Type B pancreatic cell (in vitro differentiated cells): Measurements from ENCODE around the gene PPP6C. TPM values are rescaled to one million over a fixed set of nuclear protein-coding genes. Genes with fewer than 3 reads are reported as not detected.
"Not testable (repeated sequence)": the region's sequence is repeated elsewhere in the genome, so short reads cannot be mapped to it uniquely, and the experiment has no call there.

Experiments used
- DNase-seq: peaks from one replicate; pipeline ENCODE4 v3.0.0; 2021; ENCODE audit warnings: mixed read lengths; ENCODE audit not compliant: unreplicated experiment; ENCODE audit errors: extremely low spot score
- H3K27ac Mint-ChIP-seq: 2 replicates; pipeline ENCODE4 v1.8.0; 2021; ENCODE audit warnings: mild to moderate bottlenecking, mixed read lengths
- H3K27me3 Mint-ChIP-seq: 2 replicates; pipeline ENCODE4 v1.8.0; 2021; ENCODE audit warnings: mixed read lengths
- H3K36me3 Mint-ChIP-seq: 2 replicates; pipeline ENCODE4 v1.8.0; 2021; ENCODE audit warnings: mixed read lengths
- H3K4me1 Mint-ChIP-seq: one replicate; pipeline ENCODE4 v1.8.0; 2021; ENCODE audit warnings: mixed read lengths; ENCODE audit not compliant: unreplicated experiment
- H3K4me3 Mint-ChIP-seq: 2 replicates; pipeline ENCODE4 v1.8.0; 2021; ENCODE audit warnings: mild to moderate bottlenecking, mixed read lengths
- H3K9me3 Mint-ChIP-seq: 2 replicates; pipeline ENCODE4 v1.8.0; 2021; ENCODE audit warnings: mixed read lengths
- total RNA-seq: library from RNA; stranded (reverse); gene quantifications from 2 replicates; pipeline ENCODE4 v1.2.1, GENCODE V29; 2021; ENCODE audit warnings: low replicate concordance
- TF ChIP-seq, protein P1 (sequence below): fragments of 200-600 bp; sonication (generic); conservative IDR thresholded peaks from 2 replicates; pipeline ENCODE4 v1.5.0; 2021; ENCODE audit warnings: antibody characterized with exemption, mild to moderate bottlenecking

Gene PPP6C
- total RNA-seq, 1 donor from 2014 or later, result 35.2 TPM

DNA sequence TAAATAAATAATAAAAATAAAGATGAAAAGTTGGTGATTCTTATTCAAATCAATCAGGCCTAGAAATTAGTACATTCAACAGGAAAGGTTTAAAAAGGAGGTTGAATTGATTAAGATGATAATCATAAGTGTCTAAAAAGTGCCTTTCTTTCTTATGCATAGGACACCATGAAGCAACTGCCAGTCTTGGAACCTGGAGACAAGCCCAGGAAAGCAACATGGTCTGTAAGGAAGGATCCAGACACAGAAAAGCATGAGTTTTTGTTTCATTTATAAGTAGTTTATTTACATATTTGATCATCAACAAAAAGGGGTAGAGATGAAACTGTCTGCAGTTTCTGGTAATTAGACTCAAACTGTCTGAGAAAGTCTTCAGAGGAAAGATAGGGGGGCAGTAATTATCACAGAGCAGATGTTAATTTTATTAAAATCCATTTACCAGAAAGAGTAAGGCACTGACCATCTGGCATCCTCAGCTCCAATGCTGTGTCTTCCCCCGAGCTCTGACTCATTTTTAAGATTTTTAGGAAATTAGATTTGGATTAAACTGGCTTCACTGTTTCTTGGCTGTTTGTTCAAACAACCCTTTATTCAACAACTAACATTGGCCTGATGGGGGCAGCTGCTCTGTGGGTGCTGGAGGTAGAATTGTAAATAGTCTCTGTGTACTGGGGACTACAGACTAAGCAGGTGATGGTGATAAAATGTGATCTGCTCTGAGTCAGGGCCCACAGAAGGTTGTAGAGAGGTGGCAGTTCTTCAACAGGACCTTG lies 13.4 kb upstream of the PPP6C start:
- Mint-ChIP-seq H3K36me3 (peaks cover 16% of the 10 kb centered on the region), H3K27me3 (no peaks in the 10 kb centered on the region), H3K27ac (no peak overlapping the region), H3K9me3 (no peaks in the 10 kb centered on the region), H3K4me3 (no peak overlapping the region), H3K4me1 (peaks cover 15% of the 10 kb centered on the region)
- DNase-seq, result no peak
- TF ChIP-seq, protein P1, sequence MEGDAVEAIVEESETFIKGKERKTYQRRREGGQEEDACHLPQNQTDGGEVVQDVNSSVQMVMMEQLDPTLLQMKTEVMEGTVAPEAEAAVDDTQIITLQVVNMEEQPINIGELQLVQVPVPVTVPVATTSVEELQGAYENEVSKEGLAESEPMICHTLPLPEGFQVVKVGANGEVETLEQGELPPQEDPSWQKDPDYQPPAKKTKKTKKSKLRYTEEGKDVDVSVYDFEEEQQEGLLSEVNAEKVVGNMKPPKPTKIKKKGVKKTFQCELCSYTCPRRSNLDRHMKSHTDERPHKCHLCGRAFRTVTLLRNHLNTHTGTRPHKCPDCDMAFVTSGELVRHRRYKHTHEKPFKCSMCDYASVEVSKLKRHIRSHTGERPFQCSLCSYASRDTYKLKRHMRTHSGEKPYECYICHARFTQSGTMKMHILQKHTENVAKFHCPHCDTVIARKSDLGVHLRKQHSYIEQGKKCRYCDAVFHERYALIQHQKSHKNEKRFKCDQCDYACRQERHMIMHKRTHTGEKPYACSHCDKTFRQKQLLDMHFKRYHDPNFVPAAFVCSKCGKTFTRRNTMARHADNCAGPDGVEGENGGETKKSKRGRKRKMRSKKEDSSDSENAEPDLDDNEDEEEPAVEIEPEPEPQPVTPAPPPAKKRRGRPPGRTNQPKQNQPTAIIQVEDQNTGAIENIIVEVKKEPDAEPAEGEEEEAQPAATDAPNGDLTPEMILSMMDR, result no peak

DNA sequence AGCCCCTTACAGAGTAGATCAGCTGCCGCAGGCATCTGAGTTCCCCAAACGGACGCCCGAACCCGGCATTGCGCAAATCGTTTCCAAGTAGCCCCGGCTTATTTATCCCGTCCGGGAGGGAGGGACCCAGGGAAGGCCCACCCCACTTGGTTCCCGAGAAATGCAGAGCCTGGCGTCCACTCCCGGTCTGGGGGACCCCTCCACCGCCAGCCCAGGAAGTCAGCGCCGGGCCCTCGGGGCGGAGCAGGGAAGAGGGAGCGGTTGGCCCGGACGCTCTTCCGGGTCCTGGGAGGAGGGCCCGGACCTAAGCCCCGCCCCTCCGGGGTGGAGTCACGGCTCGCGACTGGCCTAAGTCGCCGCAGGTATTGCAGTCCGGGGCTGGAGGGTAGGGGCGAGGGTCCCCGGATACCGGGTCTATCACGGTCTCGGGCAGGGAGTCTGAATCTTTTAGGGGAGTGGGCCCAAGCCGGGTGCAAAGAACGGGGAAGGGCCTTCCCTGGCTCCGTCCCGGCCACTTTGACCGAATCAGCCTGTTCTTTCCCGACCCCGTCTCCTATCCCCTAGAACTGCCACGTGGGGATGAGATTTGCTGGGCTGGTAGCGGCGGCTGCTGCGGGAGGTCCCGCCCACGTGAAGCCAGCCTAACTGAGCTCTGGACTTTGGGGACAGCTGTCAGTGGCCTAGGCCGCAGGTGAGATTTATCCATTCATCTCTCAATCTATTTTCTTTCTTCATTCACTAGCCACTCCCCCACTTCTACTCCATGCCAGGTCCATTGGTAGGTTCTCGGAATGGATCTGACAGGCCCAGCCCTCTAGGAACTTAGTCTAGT lies 10.8 kb upstream of the PPP6C start, which contains the start of gene RABEPK:
TSS of gene RABEPK (plus strand) at position 327 of the 832 bp plus-strand sequence. CDS start 2,472 bp downstream, outside the sequence.
- peaks cover 12% of the 10 kb centered on the region for H3K36me3 Mint-ChIP-seq
- peaks cover 15% of the 10 kb centered on the region for H3K4me1 Mint-ChIP-seq
- DNase-seq, result peak; percentile 92
- TF ChIP-seq, protein P1, result no peak
- no peaks in the 10 kb centered on the region for H3K9me3 Mint-ChIP-seq
- peak within 1 kb of the TSS; percentile 98 for H3K27ac Mint-ChIP-seq
- H3K4me3 Mint-ChIP-seq, result peak within 1 kb of the TSS; percentile 95
- H3K27me3 Mint-ChIP-seq, result peaks cover 6% of the 10 kb centered on the region

- H3K4me1 Mint-ChIP-seq, H3K9me3 Mint-ChIP-seq, H3K36me3 Mint-ChIP-seq, H3K4me3 Mint-ChIP-seq, H3K27me3 Mint-ChIP-seq, H3K27ac Mint-ChIP-seq, DNase-seq: not testable (repeated sequence)
Measured at GRCh38 chr9:125195591-125195990, 6.0 kb upstream of the PPP6C start.

GRCh38 chr9:125194466-125194865 lies 4.9 kb upstream of the PPP6C start:
- not testable (repeated sequence) for H3K27me3 Mint-ChIP-seq, H3K4me3 Mint-ChIP-seq, H3K27ac Mint-ChIP-seq, DNase-seq, H3K36me3 Mint-ChIP-seq, H3K9me3 Mint-ChIP-seq, H3K4me1 Mint-ChIP-seq

- H3K36me3 Mint-ChIP-seq, result peaks cover 4% of the 10 kb centered on the region
- no peaks in the 10 kb centered on the region for H3K9me3 Mint-ChIP-seq
- no peaks in the 10 kb centered on the region for H3K27me3 Mint-ChIP-seq
- peak overlapping the region; percentile 93 for H3K27ac Mint-ChIP-seq
- DNase-seq, result no peak
- TF ChIP-seq, protein P1, result no peak
- H3K4me3 Mint-ChIP-seq, result peak overlapping the region; percentile 95
- peaks cover 11% of the 10 kb centered on the region for H3K4me1 Mint-ChIP-seq
Measured at GRCh38 chr9:125190361-125190801, 778 bp upstream of the PPP6C start.

GRCh38 chr9:125189011-125189360 lies 617 bp downstream of the PPP6C start:
- Mint-ChIP-seq H3K4me3 (peak overlapping the region; percentile 95), H3K27me3 (no peaks in the 10 kb centered on the region), H3K27ac (peak overlapping the region; percentile 93), H3K36me3 (peaks cover 4% of the 10 kb centered on the region), H3K4me1 (peaks cover 11% of the 10 kb centered on the region), H3K9me3 (no peaks in the 10 kb centered on the region)
- TF ChIP-seq, protein P1, result no peak
- DNase-seq, result no peak
